Keratinocyte (primary cell): ENCODE measurements around the gene ITPKB.
"Not testable (repeated sequence)": the region's sequence is repeated elsewhere in the genome, so short reads cannot be mapped to it uniquely, and the experiment has no call there.

Source experiments
- CTCF ChIP-seq, 3 experiments: IDR thresholded peaks in 1 of 3; conservative IDR thresholded peaks in 1 of 3; optimal IDR thresholded peaks in 1 of 3; 2 replicates in 2 of 3; 3 replicates in 1 of 3; pipeline versions ENCODE3 to v1.5.1; 2011; ENCODE audit warnings: low read length in 3 of 3, mild to moderate bottlenecking in 3 of 3, moderate library complexity in 2 of 3, control low read depth in 1 of 3, inconsistent platforms in 1 of 3; ENCODE audit not compliant: insufficient read depth in 2 of 3; ENCODE audit errors: extremely low read depth in 1 of 3
- EZH2 ChIP-seq: IDR thresholded peaks from one replicate; pipeline ENCODE4 v1.6.1; 2012; ENCODE audit warnings: inconsistent platforms, mild to moderate bottlenecking, low read length, moderate library complexity

- TF ChIP-seq CTCF (optimal IDR thresholded peaks at IDR 0.05 in 1 of 3, IDR thresholded peaks at IDR 0.05 in 1 of 3, conservative IDR thresholded peaks at IDR 0.05 in 1 of 3; ENCODE audit: extremely low read depth in 1 of 3, insufficient read depth in 2 of 3, low read length in 3 of 3); EZH2: not testable (repeated sequence)
These were observed 127.1 kb downstream of the ITPKB start for GRCh38 chr1:226611980-226612379.
